ENCODE results near the gene CUTC. TPM values are rescaled to one million over a fixed set of nuclear protein-coding genes. Genes with fewer than 3 reads are reported as not detected.

Gene CUTC
- total and polyA plus RNA-seq, 4 donors: 10.3 to 23.4 (median 17.3) TPM

GRCh38 chr10:99791831-99792230 lies 59.8 kb downstream of the CUTC start:
- TF ChIP-seq EGR1 (IDR thresholded peaks at IDR 0.05; ENCODE audit: low read depth in 2 of 2) (no peak), SP1 (IDR thresholded peaks at IDR 0.05) (no peak), JUND (IDR thresholded peaks at IDR 0.05) (no peak), MAX (IDR thresholded peaks at IDR 0.05) (no peak), REST (IDR thresholded peaks at IDR 0.05) (no peak), CTCF (IDR thresholded peaks at IDR 0.05; ENCODE audit: low read depth, low read length, missing input control) (no peak), NR2F2 (IDR thresholded peaks at IDR 0.05) (no peak), ATF3 (IDR thresholded peaks at IDR 0.05) (no peak), TAF1 (conservative IDR thresholded peaks at IDR 0.05) (no peak), YY1 (IDR thresholded peaks at IDR 0.05) (no peak)
- Histone ChIP-seq H3K27me3 (ENCODE audit: control insufficient read depth in 4 of 4, insufficient read depth in 4 of 4, low read length in 3 of 4) (no peaks in the 10 kb centered on the region), H3K9me3 (ENCODE audit: control insufficient read depth in 4 of 4, low read length in 3 of 4) (no peaks in the 10 kb centered on the region), H3K4me3 (ENCODE audit: low read depth in 1 of 3, low read length in 3 of 3) (no peak overlapping the region), H3K27ac (ENCODE audit: low read depth in 1 of 2, low read length in 2 of 2) (no peak overlapping the region), H3K9ac (ENCODE audit: low read depth in 1 of 2, low read length in 2 of 2) (no peak overlapping the region), H3K4me1 (ENCODE audit: control insufficient read depth in 4 of 4, insufficient read depth in 4 of 4, low read length in 3 of 4) (peaks cover 1 to 27% (median 15%) of the 10 kb centered on the region in 4 donors), H3K36me3 (ENCODE audit: control insufficient read depth in 4 of 4, insufficient read depth in 3 of 4, low read depth in 1 of 4, low read length in 3 of 4) (peaks cover 3 to 51% (median 45%) of the 10 kb centered on the region in 4 donors)
- no peak for DNase-seq (ENCODE audit: low spot score)
- 94% methylated on average over 3 of the region's 3 CpGs for WGBS

- Histone ChIP-seq H3K9ac (ENCODE audit: low read depth in 1 of 2, low read length in 2 of 2) (no peak overlapping the region), H3K27me3 (ENCODE audit: control insufficient read depth in 4 of 4, insufficient read depth in 4 of 4, low read length in 3 of 4) (no peaks in the 10 kb centered on the region), H3K4me1 (ENCODE audit: control insufficient read depth in 4 of 4, insufficient read depth in 4 of 4, low read length in 3 of 4) (peaks cover 1 to 12% (median 5%) of the 10 kb centered on the region in 4 donors), H3K36me3 (ENCODE audit: control insufficient read depth in 4 of 4, insufficient read depth in 3 of 4, low read depth in 1 of 4, low read length in 3 of 4) (peaks cover 6 to 70% (median 61%) of the 10 kb centered on the region in 4 donors), H3K4me3 (ENCODE audit: low read depth in 1 of 3, low read length in 3 of 3) (no peak overlapping the region), H3K27ac (ENCODE audit: low read depth in 1 of 2, low read length in 2 of 2) (no peak overlapping the region), H3K9me3 (ENCODE audit: control insufficient read depth in 4 of 4, low read length in 3 of 4) (no peaks in the 10 kb centered on the region)
- WGBS: 95% methylated on average over 4 of the region's 4 CpGs
- TF ChIP-seq NR2F2 (IDR thresholded peaks at IDR 0.05) (no peak), MAX (IDR thresholded peaks at IDR 0.05) (no peak), RXRA (IDR thresholded peaks at IDR 0.05) (no peak)
- no peak for DNase-seq (ENCODE audit: low spot score)
Measured at GRCh38 chr10:99793819-99794218, 61.8 kb downstream of the CUTC start.

- Histone ChIP-seq H3K4me3 (ENCODE audit: low read depth in 1 of 3, low read length in 3 of 3) (no peak overlapping the region), H3K4me1 (ENCODE audit: control insufficient read depth in 4 of 4, insufficient read depth in 4 of 4, low read length in 3 of 4) (peaks cover 0 to 1% (median 0%) of the 10 kb centered on the region in 4 donors), H3K27me3 (ENCODE audit: control insufficient read depth in 4 of 4, insufficient read depth in 4 of 4, low read length in 3 of 4) (no peaks in the 10 kb centered on the region), H3K27ac (ENCODE audit: low read depth in 1 of 2, low read length in 2 of 2) (no peak overlapping the region), H3K9me3 (ENCODE audit: control insufficient read depth in 4 of 4, low read length in 3 of 4) (no peaks in the 10 kb centered on the region), H3K9ac (ENCODE audit: low read depth in 1 of 2, low read length in 2 of 2) (no peak overlapping the region), H3K36me3 (ENCODE audit: control insufficient read depth in 4 of 4, insufficient read depth in 3 of 4, low read depth in 1 of 4, low read length in 3 of 4) (peaks cover 10 to 88% (median 80%) of the 10 kb centered on the region in 4 donors)
- 93% methylated on average over 6 of the region's 6 CpGs for WGBS
- DNase-seq (ENCODE audit: low spot score): no peak
- TF ChIP-seq RAD21 (IDR thresholded peaks at IDR 0.05) (no peak), ZBTB33 (IDR thresholded peaks at IDR 0.05) (no peak), JUND (IDR thresholded peaks at IDR 0.05) (no peak), CTCF (IDR thresholded peaks at IDR 0.05; ENCODE audit: low read depth, low read length, missing input control) (no peak), HNF4A (conservative IDR thresholded peaks at IDR 0.05) (no peak), TAF1 (conservative IDR thresholded peaks at IDR 0.05) (no peak), FOXA2 (IDR thresholded peaks at IDR 0.05) (no peak), MAX (IDR thresholded peaks at IDR 0.05) (no peak)
Measured at GRCh38 chr10:99796928-99797327, 64.9 kb downstream of the CUTC start.

All from liver (tissue), 9 donors.